Hepatocyte (in vitro differentiated cells): ENCODE data around the gene FKRP. TPM values are rescaled to one million over a fixed set of nuclear protein-coding genes. Genes with fewer than 3 reads are reported as not detected.

Experiments used
- DNase-seq: peaks from one replicate; pipeline ENCODE4 v3.0.0-alpha.2; 2016; ENCODE audit warnings: low spot score
- H2AFZ ChIP-seq: fragments of 200-600 bp; sonication (generic); 2 replicates; pipeline ENCODE4 v1.6.0; 2016; ENCODE audit warnings: antibody characterized with exemption, mild to moderate bottlenecking
- H3K27ac ChIP-seq: fragments of 200-600 bp; sonication (generic); 2 replicates; pipeline ENCODE4 v1.5.1; 2016; ENCODE audit warnings: mild to moderate bottlenecking
- H3K27me3 ChIP-seq: fragments of 200-600 bp; sonication (generic); 2 replicates; pipeline ENCODE4 v1.6.1; 2016
- H3K36me3 ChIP-seq: fragments of 200-600 bp; sonication (generic); replicated peaks from 2 replicates; pipeline ENCODE4 v1.5.1; 2016; ENCODE audit warnings: low read depth; ENCODE audit not compliant: insufficient read depth
- H3K4me1 ChIP-seq: fragments of 200-600 bp; sonication (generic); 2 replicates; pipeline ENCODE4 v1.5.1; 2016; ENCODE audit warnings: mild to moderate bottlenecking, moderate library complexity; ENCODE audit not compliant: insufficient read depth
- H3K4me2 ChIP-seq: fragments of 200-600 bp; sonication (generic); 2 replicates; pipeline ENCODE4 v1.6.0; 2016
- H3K4me3 ChIP-seq: fragments of 200-600 bp; sonication (generic); 2 replicates; pipeline ENCODE4 v1.5.1; 2016; ENCODE audit warnings: mild to moderate bottlenecking
- H3K79me2 ChIP-seq: fragments of 200-600 bp; sonication (generic); 2 replicates; pipeline ENCODE4 v1.6.0; 2017; ENCODE audit warnings: mild to moderate bottlenecking
- H3K9me2 ChIP-seq: fragments of 200-600 bp; sonication (generic); replicated peaks from 2 replicates; pipeline ENCODE4 v1.6.0; 2017; ENCODE audit warnings: mild to moderate bottlenecking; ENCODE audit not compliant: insufficient read depth
- H3K9me3 ChIP-seq: fragments of 200-600 bp; sonication (generic); 2 replicates; pipeline ENCODE4 v1.5.1; 2016; ENCODE audit warnings: low read depth, mild to moderate bottlenecking
- H4K20me1 ChIP-seq: fragments of 200-600 bp; sonication (generic); 2 replicates; pipeline ENCODE4 v1.6.0; 2016; ENCODE audit warnings: mild to moderate bottlenecking; ENCODE audit not compliant: insufficient read depth, poor library complexity, severe bottlenecking
- CTCF ChIP-seq: fragments of 200-600 bp; sonication (generic); IDR thresholded peaks from 2 replicates; pipeline ENCODE4 v1.5.1; 2016; ENCODE audit warnings: antibody characterized with exemption, mild to moderate bottlenecking; ENCODE audit not compliant: poor library complexity
- EZH2 ChIP-seq: fragments of 200-600 bp; sonication (generic); IDR thresholded peaks from 2 replicates; pipeline ENCODE4 v1.6.1; 2016; ENCODE audit warnings: antibody characterized with exemption, mild to moderate bottlenecking, borderline replicate concordance
- EZH2phosphoT487 ChIP-seq: fragments of 200-600 bp; sonication (generic); IDR thresholded peaks from one replicate; pipeline ENCODE4 v1.6.1; 2018; ENCODE audit warnings: antibody characterized with exemption, mild to moderate bottlenecking, low read depth, moderate library complexity; ENCODE audit not compliant: unreplicated experiment, severe bottlenecking
- WGBS: methylation state at CpG from one replicate; pipeline ENCODE4 v1.1.6; 2016; ENCODE audit warnings: low lambda C conversion rate; ENCODE audit errors: missing lambda C conversion rate; 5-methylcytosine and 5-hydroxymethylcytosine counted together
- polyA plus RNA-seq: library from polyadenylated mRNA; unstranded; fragments of >200 nt; fragmentation: Nextera tagmentation; extraction: Ambion mirVana; gene quantifications from 2 replicates; pipeline ENCODE4 v1.2.1, GENCODE V29; 2016
- total RNA-seq: library from RNA; depleted of rRNA; stranded (reverse); fragments of >200 nt; gene quantifications from 2 replicates; pipeline ENCODE4 v1.2.3, GENCODE V29; 2014

Gene FKRP
- total and polyA plus RNA-seq, 2 experiments from 2014 or later, result 18.7 to 23.6 TPM

- Histone ChIP-seq H2AFZ (no peak overlapping the region), H3K4me3 (no peak overlapping the region), H3K27me3 (no peaks in the 10 kb centered on the region), H3K4me1 (no peaks in the 10 kb centered on the region), H4K20me1 (peaks cover 4% of the 10 kb centered on the region), H3K27ac (no peak overlapping the region), H3K4me2 (no peak overlapping the region), H3K79me2 (peaks cover 6% of the 10 kb centered on the region), H3K36me3 (no peaks in the 10 kb centered on the region), H3K9me2 (no peaks in the 10 kb centered on the region), H3K9me3 (no peaks in the 10 kb centered on the region)
- DNase-seq, result no peak
- 92% methylated on average over 6 of the region's 6 CpGs for WGBS
- TF ChIP-seq CTCF, result no peak
- no peak for TF ChIP-seq EZH2
- TF ChIP-seq EZH2phosphoT487, result no peak
Observed at GRCh38 chr19:46723471-46723870, 22.4 kb upstream of the FKRP start.

GRCh38 chr19:46724468-46724867 is 21.4 kb upstream of the FKRP start:
- DNase-seq, result no peak
- Histone ChIP-seq H4K20me1 (peaks cover 6% of the 10 kb centered on the region), H3K27ac (no peak overlapping the region), H3K4me1 (no peaks in the 10 kb centered on the region), H3K79me2 (peaks cover 7% of the 10 kb centered on the region), H2AFZ (no peak overlapping the region), H3K27me3 (no peaks in the 10 kb centered on the region), H3K4me2 (no peak overlapping the region), H3K4me3 (no peak overlapping the region), H3K9me3 (no peaks in the 10 kb centered on the region), H3K36me3 (no peaks in the 10 kb centered on the region), H3K9me2 (no peaks in the 10 kb centered on the region)
- TF ChIP-seq EZH2, result no peak
- TF ChIP-seq CTCF, result no peak
- no peak for TF ChIP-seq EZH2phosphoT487
- 96% methylated on average over 20 of the region's 20 CpGs for WGBS

- 97% methylated on average over 26 of the region's 26 CpGs for WGBS
- Histone ChIP-seq H2AFZ (no peak overlapping the region), H3K9me3 (no peaks in the 10 kb centered on the region), H3K4me1 (no peaks in the 10 kb centered on the region), H3K36me3 (no peaks in the 10 kb centered on the region), H3K4me2 (no peak overlapping the region), H4K20me1 (peaks cover 6% of the 10 kb centered on the region), H3K27me3 (no peaks in the 10 kb centered on the region), H3K27ac (no peak overlapping the region), H3K4me3 (no peak overlapping the region), H3K9me2 (no peaks in the 10 kb centered on the region), H3K79me2 (peaks cover 7% of the 10 kb centered on the region)
- DNase-seq, result no peak
- TF ChIP-seq EZH2phosphoT487, result no peak
- TF ChIP-seq EZH2, result no peak
- TF ChIP-seq CTCF, result no peak
Observed at GRCh38 chr19:46725036-46725820, 20.6 kb upstream of the FKRP start.
